ENCODE data around the gene RADX.

DNA sequence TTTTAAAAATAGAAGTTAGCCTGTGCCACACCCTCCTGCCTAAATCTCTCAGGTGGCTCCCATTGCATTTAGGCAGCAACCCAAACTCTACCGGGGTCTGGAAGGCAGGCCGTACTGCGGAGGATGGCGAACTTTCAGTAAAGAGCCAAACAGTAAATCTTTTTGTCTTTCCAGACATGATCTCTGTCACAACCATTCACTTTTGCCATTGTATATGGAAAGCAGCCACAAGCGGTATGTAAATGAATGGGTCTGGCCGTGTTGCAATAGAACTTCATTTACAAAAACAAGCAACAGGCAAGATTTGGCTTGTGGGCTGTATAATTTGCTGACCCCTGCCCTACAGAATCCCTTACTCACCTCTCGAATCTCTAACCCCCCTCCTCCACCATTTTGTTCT lies 3.3 kb downstream of the RADX start:
- TF ChIP-seq REST (IDR thresholded peaks at IDR 0.05; ENCODE audit: insufficient replicate concordance, low read depth), result no peak
- TF ChIP-seq, protein P1, sequence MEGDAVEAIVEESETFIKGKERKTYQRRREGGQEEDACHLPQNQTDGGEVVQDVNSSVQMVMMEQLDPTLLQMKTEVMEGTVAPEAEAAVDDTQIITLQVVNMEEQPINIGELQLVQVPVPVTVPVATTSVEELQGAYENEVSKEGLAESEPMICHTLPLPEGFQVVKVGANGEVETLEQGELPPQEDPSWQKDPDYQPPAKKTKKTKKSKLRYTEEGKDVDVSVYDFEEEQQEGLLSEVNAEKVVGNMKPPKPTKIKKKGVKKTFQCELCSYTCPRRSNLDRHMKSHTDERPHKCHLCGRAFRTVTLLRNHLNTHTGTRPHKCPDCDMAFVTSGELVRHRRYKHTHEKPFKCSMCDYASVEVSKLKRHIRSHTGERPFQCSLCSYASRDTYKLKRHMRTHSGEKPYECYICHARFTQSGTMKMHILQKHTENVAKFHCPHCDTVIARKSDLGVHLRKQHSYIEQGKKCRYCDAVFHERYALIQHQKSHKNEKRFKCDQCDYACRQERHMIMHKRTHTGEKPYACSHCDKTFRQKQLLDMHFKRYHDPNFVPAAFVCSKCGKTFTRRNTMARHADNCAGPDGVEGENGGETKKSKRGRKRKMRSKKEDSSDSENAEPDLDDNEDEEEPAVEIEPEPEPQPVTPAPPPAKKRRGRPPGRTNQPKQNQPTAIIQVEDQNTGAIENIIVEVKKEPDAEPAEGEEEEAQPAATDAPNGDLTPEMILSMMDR (IDR thresholded peaks at IDR 0.05; ENCODE audit: insufficient read depth, low read length), result no peak
- no peak for TF ChIP-seq POLR2AphosphoS5 (IDR thresholded peaks at IDR 0.05; ENCODE audit: low read depth)
